Mesendoderm (in vitro differentiated cells): ENCODE measurements around the gene MYOD1.

Experiments used
- DNase-seq: peaks from one replicate; pipeline ENCODE4 v3.0.0; 2013
- H2AK5ac ChIP-seq: 2 replicates; pipeline ENCODE4 v1.6.1; 2013; ENCODE audit warnings: low read length, inconsistent platforms
- H2BK120ac ChIP-seq: 2 replicates; pipeline ENCODE4 v1.6.1; 2013; ENCODE audit warnings: low read depth, mild to moderate bottlenecking, low read length, moderate library complexity, mixed read lengths
- H2BK15ac ChIP-seq: replicated peaks from 2 replicates; pipeline ENCODE4 v1.6.1; 2013; ENCODE audit warnings: low read depth, mild to moderate bottlenecking, moderate library complexity
- H2BK5ac ChIP-seq: 2 replicates; pipeline ENCODE4 v1.6.1; 2013; ENCODE audit warnings: low read length, inconsistent platforms
- H3K18ac ChIP-seq: 2 replicates; pipeline ENCODE4 v1.6.1; 2013; ENCODE audit warnings: mild to moderate bottlenecking, low read length, mixed read lengths
- H3K23ac ChIP-seq: one replicate; pipeline ENCODE4 v1.6.1; 2013; ENCODE audit warnings: low read length
- H3K27ac ChIP-seq: 2 replicates; pipeline ENCODE4 v1.5.1; 2013; ENCODE audit warnings: low read depth, mild to moderate bottlenecking, inconsistent platforms, low read length, moderate library complexity
- H3K27me3 ChIP-seq: 2 replicates; pipeline ENCODE4 v1.6.1; 2013; ENCODE audit warnings: low read length, control low read depth, mild to moderate bottlenecking, inconsistent platforms; ENCODE audit not compliant: insufficient read depth, poor library complexity
- H3K36me3 ChIP-seq: 2 replicates; pipeline ENCODE4 v1.6.1; 2013; ENCODE audit warnings: low read length, inconsistent platforms; ENCODE audit not compliant: control insufficient read depth, insufficient read depth
- H3K4ac ChIP-seq: one replicate; pipeline ENCODE4 v1.6.1; 2013; ENCODE audit warnings: low read depth, mild to moderate bottlenecking, low read length, moderate library complexity
- H3K4me1 ChIP-seq: 2 replicates; pipeline ENCODE4 v1.6.1; 2013; ENCODE audit warnings: low read depth, low read length, inconsistent platforms; ENCODE audit not compliant: control insufficient read depth
- H3K4me2 ChIP-seq: 2 replicates; pipeline ENCODE4 v1.6.1; 2013; ENCODE audit warnings: low read length
- H3K4me3 ChIP-seq: 2 replicates; pipeline ENCODE4 v1.5.1; 2013; ENCODE audit warnings: mild to moderate bottlenecking, low read length
- H3K56ac ChIP-seq: one replicate; pipeline ENCODE4 v1.6.1; 2013; ENCODE audit warnings: low read length
- H3K79me1 ChIP-seq: 2 replicates; pipeline ENCODE4 v1.6.1; 2013; ENCODE audit warnings: low read length, inconsistent platforms
- H3K79me2 ChIP-seq: 2 replicates; pipeline ENCODE4 v1.6.1; 2013; ENCODE audit warnings: mild to moderate bottlenecking, low read length; ENCODE audit not compliant: control insufficient read depth, insufficient read depth
- H3K9ac ChIP-seq: 2 replicates; pipeline ENCODE4 v1.6.1; 2013; ENCODE audit warnings: low read length, inconsistent platforms
- H4K5ac ChIP-seq: one replicate; pipeline ENCODE4 v1.6.1; 2013; ENCODE audit warnings: low read length
- H4K8ac ChIP-seq: one replicate; pipeline ENCODE4 v1.6.1; 2013; ENCODE audit warnings: low read depth, mild to moderate bottlenecking, control low read depth, low read length, moderate library complexity
- WGBS: extraction: QIAGEN DNeasy Blood & Tissue Kit; methylation state at CpG from one replicate; pipeline ENCODE4 v1.1.7; 2013; ENCODE audit warnings: low lambda C conversion rate, missing lambda C conversion rate; ENCODE audit not compliant: insufficient coverage; ENCODE audit errors: extremely low coverage; 5-methylcytosine and 5-hydroxymethylcytosine counted together

The MYOD1 gene

GRCh38 chr11:17684550-17684949, 34.8 kb upstream of the MYOD1 start:
- no peaks in the 10 kb centered on the region for H3K4me1 ChIP-seq
- no peaks in the 10 kb centered on the region for H3K79me1 ChIP-seq
- H3K4me2 ChIP-seq: no peak overlapping the region
- no peak overlapping the region for H3K23ac ChIP-seq
- H4K5ac ChIP-seq: no peak overlapping the region
- no peak overlapping the region for H3K4me3 ChIP-seq
- WGBS: no CpG with 5 or more reads among the region's 5 CpGs
- no peak overlapping the region for H3K56ac ChIP-seq
- H3K4ac ChIP-seq: no peak overlapping the region
- H3K36me3 ChIP-seq: no peaks in the 10 kb centered on the region
- DNase-seq: no peak
- H3K18ac ChIP-seq: no peak overlapping the region
- no peak overlapping the region for H3K9ac ChIP-seq
- no peak overlapping the region for H2BK15ac ChIP-seq
- no peak overlapping the region for H2BK5ac ChIP-seq
- no peak overlapping the region for H3K27ac ChIP-seq
- H2AK5ac ChIP-seq: no peak overlapping the region
- H3K79me2 ChIP-seq: no peaks in the 10 kb centered on the region
- no peak overlapping the region for H4K8ac ChIP-seq
- no peak overlapping the region for H2BK120ac ChIP-seq
- H3K27me3 ChIP-seq: no peaks in the 10 kb centered on the region

GRCh38 chr11:17686231-17686980, 33.0 kb upstream of the MYOD1 start:
- Histone ChIP-seq H3K56ac (no peak overlapping the region), H3K23ac (no peak overlapping the region), H4K8ac (no peak overlapping the region), H2BK120ac (no peak overlapping the region), H3K4me1 (no peaks in the 10 kb centered on the region), H3K79me2 (no peaks in the 10 kb centered on the region), H2BK15ac (no peak overlapping the region), H2AK5ac (no peak overlapping the region), H4K5ac (no peak overlapping the region), H3K4me2 (no peak overlapping the region), H3K79me1 (no peaks in the 10 kb centered on the region), H3K18ac (no peak overlapping the region), H3K27ac (no peak overlapping the region), H3K9ac (no peak overlapping the region), H2BK5ac (no peak overlapping the region), H3K27me3 (no peaks in the 10 kb centered on the region), H3K4ac (no peak overlapping the region), H3K36me3 (no peaks in the 10 kb centered on the region), H3K4me3 (no peak overlapping the region)
- DNase-seq: peak; percentile 6
- WGBS: no CpG with 5 or more reads among the region's 8 CpGs

- Histone ChIP-seq H2BK120ac (no peak overlapping the region), H3K56ac (no peak overlapping the region), H4K5ac (no peak overlapping the region), H3K4me3 (no peak overlapping the region), H2BK15ac (no peak overlapping the region), H3K18ac (no peak overlapping the region), H3K36me3 (no peaks in the 10 kb centered on the region), H3K27ac (no peak overlapping the region), H2BK5ac (no peak overlapping the region), H4K8ac (no peak overlapping the region), H3K79me2 (no peaks in the 10 kb centered on the region), H2AK5ac (no peak overlapping the region), H3K4me2 (no peak overlapping the region), H3K4ac (no peak overlapping the region), H3K79me1 (no peaks in the 10 kb centered on the region), H3K27me3 (no peaks in the 10 kb centered on the region), H3K23ac (no peak overlapping the region), H3K4me1 (no peaks in the 10 kb centered on the region), H3K9ac (no peak overlapping the region)
- DNase-seq: no peak
- WGBS: no CpG with 5 or more reads among the region's 18 CpGs
Measured at GRCh38 chr11:17687946-17688670, 31.3 kb upstream of the MYOD1 start.

- no peak overlapping the region for H2BK15ac ChIP-seq
- H3K9ac ChIP-seq: no peak overlapping the region
- no peak overlapping the region for H4K5ac ChIP-seq
- WGBS: no CpG with 5 or more reads among the region's 2 CpGs
- DNase-seq: no peak
- H3K4me2 ChIP-seq: no peak overlapping the region
- no peak overlapping the region for H2BK120ac ChIP-seq
- H3K4me3 ChIP-seq: no peak overlapping the region
- peaks cover 16% of the 10 kb centered on the region for H3K27me3 ChIP-seq
- H4K8ac ChIP-seq: no peak overlapping the region
- H3K23ac ChIP-seq: no peak overlapping the region
- H3K27ac ChIP-seq: no peak overlapping the region
- H2BK5ac ChIP-seq: no peak overlapping the region
- H3K56ac ChIP-seq: no peak overlapping the region
- H3K79me1 ChIP-seq: no peaks in the 10 kb centered on the region
- no peak overlapping the region for H3K18ac ChIP-seq
- H2AK5ac ChIP-seq: no peak overlapping the region
- H3K4ac ChIP-seq: no peak overlapping the region
- no peaks in the 10 kb centered on the region for H3K79me2 ChIP-seq
- no peaks in the 10 kb centered on the region for H3K36me3 ChIP-seq
- H3K4me1 ChIP-seq: no peaks in the 10 kb centered on the region
Measured at GRCh38 chr11:17691550-17691949, 27.8 kb upstream of the MYOD1 start.

- Histone ChIP-seq H3K9ac (no peak overlapping the region), H2BK15ac (no peak overlapping the region), H3K4me1 (no peaks in the 10 kb centered on the region), H3K36me3 (no peaks in the 10 kb centered on the region), H3K56ac (no peak overlapping the region), H4K8ac (no peak overlapping the region), H3K27me3 (peaks cover 20% of the 10 kb centered on the region), H3K23ac (no peak overlapping the region), H3K4me2 (no peak overlapping the region), H2BK5ac (no peak overlapping the region), H3K4ac (no peak overlapping the region), H3K4me3 (no peak overlapping the region), H2BK120ac (no peak overlapping the region), H4K5ac (no peak overlapping the region), H3K79me1 (no peaks in the 10 kb centered on the region), H2AK5ac (no peak overlapping the region), H3K79me2 (no peaks in the 10 kb centered on the region), H3K27ac (no peak overlapping the region), H3K18ac (no peak overlapping the region)
- no CpG with 5 or more reads among the region's 10 CpGs for WGBS
- no peak for DNase-seq
Measured at GRCh38 chr11:17691976-17692375, 27.4 kb upstream of the MYOD1 start.
